Fibroblast of villous mesenchyme (primary cell): Measurements from ENCODE around the gene GRIK4. TPM values are rescaled to one million over a fixed set of nuclear protein-coding genes. Genes with fewer than 3 reads are reported as not detected.

Source experiments
- DNase-seq: peaks from one replicate; pipeline ENCODE4 v3.0.0-alpha.2; 2010; ENCODE audit warnings: low read depth
- H3K4me3 ChIP-seq: 2 replicates; pipeline ENCODE4 v1.5.1; 2011; ENCODE audit warnings: low read depth, mild to moderate bottlenecking, low read length
- total RNA-seq: library from RNA; depleted of rRNA; stranded (reverse); fragments of >200 nt; gene quantifications from 2 replicates; pipeline ENCODE4 v1.2.3, GENCODE V29; 2012
- TF ChIP-seq, protein P1 (sequence below): IDR thresholded peaks from 2 replicates; pipeline ENCODE4 v1.5.1; 2012; ENCODE audit warnings: low read depth, mild to moderate bottlenecking, low read length; ENCODE audit not compliant: insufficient read depth

GRIK4 gene
- total RNA-seq, 1 donor, result under 0.01 TPM

DNA sequence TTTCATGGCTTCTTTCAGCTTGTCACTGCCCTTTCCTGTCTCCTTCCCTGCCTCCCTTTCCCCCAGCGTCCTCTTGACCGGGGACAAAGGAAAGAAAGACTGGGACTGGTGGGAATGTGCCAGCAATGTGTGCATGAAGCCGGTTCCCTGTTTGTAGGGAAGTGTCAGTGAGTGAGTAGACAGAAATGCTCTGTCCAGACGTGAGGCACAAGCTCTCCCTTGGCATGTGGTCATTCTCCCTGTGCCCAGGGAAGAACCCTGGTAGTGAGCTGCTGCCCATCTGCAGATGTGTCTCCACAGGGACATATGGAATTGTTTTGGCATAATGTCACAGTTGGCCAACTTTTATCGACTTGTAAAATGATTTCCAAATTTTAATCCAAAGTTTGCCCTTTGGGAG is 426.0 kb downstream of the GRIK4 start:
- TF ChIP-seq, protein P1, sequence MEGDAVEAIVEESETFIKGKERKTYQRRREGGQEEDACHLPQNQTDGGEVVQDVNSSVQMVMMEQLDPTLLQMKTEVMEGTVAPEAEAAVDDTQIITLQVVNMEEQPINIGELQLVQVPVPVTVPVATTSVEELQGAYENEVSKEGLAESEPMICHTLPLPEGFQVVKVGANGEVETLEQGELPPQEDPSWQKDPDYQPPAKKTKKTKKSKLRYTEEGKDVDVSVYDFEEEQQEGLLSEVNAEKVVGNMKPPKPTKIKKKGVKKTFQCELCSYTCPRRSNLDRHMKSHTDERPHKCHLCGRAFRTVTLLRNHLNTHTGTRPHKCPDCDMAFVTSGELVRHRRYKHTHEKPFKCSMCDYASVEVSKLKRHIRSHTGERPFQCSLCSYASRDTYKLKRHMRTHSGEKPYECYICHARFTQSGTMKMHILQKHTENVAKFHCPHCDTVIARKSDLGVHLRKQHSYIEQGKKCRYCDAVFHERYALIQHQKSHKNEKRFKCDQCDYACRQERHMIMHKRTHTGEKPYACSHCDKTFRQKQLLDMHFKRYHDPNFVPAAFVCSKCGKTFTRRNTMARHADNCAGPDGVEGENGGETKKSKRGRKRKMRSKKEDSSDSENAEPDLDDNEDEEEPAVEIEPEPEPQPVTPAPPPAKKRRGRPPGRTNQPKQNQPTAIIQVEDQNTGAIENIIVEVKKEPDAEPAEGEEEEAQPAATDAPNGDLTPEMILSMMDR, result no peak
- DNase-seq, result no peak
- H3K4me3 ChIP-seq, result no peak overlapping the region

DNA sequence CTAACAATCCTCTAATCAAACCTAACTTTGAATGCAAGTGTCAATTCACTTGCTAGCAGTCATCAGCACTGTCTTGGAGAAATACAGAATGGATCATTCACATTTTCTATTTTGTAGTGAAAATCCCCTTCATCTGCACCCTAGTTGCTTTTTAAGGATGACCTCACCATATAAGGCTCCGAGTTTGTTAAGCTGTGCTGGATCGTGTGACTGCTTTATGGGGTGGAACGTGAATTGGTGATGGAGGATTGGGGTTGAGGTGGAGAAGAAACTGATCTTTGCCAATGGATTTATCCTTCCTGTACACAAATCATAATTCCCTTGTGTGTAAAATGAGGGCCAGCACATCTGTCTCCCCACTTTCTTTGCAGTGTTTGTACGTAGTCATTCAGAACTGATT is 426.7 kb downstream of the GRIK4 start:
- no peak for DNase-seq
- no peak overlapping the region for H3K4me3 ChIP-seq
- TF ChIP-seq, protein P1, result no peak

DNA sequence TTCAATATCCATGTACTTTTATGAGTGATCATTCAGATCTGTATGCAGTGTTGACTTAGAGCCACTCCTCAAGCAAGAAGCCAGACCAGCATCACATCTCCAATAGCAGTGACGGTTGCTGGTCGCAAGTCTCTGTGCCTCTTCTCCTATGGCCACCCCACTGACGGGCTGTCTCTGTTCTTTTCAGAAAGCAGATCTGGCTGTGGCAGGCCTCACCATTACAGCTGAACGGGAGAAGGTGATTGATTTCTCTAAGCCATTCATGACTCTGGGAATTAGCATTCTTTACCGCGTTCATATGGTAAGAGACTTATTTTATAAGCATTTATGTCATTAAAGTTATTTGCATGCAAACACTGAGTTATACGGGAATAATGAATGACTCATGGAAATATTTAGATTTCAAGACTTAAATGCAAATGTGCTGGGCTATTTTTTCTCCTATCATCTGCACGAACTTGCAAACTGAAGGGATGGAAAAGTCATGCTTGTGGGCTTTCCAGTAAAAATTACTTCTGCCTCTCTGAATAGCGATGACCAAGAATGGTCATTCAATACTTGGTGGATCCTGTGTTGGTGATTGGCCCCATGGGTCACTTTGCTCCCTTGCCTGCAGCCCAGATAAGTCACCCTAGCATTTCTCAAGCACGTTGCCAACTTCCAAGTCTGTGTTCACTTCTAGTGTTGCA is 428.8 kb downstream of the GRIK4 start:
- DNase-seq, result no peak
- TF ChIP-seq, protein P1, result no peak
- H3K4me3 ChIP-seq, result no peak overlapping the region

GRCh38 chr11:120941000-120941399 is 429.5 kb downstream of the GRIK4 start:
- DNase-seq, result no peak
- TF ChIP-seq, protein P1, result no peak
- no peak overlapping the region for H3K4me3 ChIP-seq

- no peak for DNase-seq
- TF ChIP-seq, protein P1, result no peak
- H3K4me3 ChIP-seq, result no peak overlapping the region
These were observed 431.2 kb downstream of the GRIK4 start for GRCh38 chr11:120942701-120943100.

DNA sequence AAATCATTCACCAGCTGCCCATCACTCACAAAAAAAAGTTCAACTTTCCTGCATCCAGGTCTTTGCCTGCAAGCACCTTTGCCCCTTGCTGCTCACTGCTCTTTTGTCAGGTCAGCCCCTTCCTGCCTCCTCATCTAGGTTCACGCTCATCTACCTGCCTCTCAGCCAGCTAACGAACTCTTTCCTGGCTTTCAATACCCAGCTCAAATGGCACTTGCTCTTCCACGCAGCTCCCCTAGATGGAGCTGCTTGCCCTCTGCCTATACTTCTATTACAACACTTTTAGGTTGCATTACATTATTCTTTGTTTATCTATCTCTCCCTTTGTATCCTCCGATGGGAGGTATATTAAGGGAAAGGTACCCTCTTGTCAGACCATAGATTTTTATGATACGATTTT is 433.5 kb downstream of the GRIK4 start:
- H3K4me3 ChIP-seq, result no peak overlapping the region
- DNase-seq, result no peak
- TF ChIP-seq, protein P1, result peak; percentile 28

- no peak overlapping the region for H3K4me3 ChIP-seq
- TF ChIP-seq, protein P1, result no peak
- DNase-seq, result no peak
These were observed 439.3 kb downstream of the GRIK4 start for GRCh38 chr11:120950880-120951279.
